NB4 (cell line): Measurements from ENCODE around the gene CDH18.

ENCODE experiments used
- DNase-seq: peaks from one replicate; pipeline ENCODE4 v3.0.0; 2010; ENCODE audit warnings: low read depth
- H3K4me3 ChIP-seq: one replicate; pipeline ENCODE4 v1.5.1; 2011; ENCODE audit warnings: mild to moderate bottlenecking, low read depth, low read length, moderate library complexity
- CTCF ChIP-seq: IDR thresholded peaks from one replicate; pipeline ENCODE4 v1.5.1; 2012; ENCODE audit warnings: low read depth, low read length
- MYC ChIP-seq: IDR thresholded peaks from 2 replicates; pipeline ENCODE4 v1.6.1; 2011; ENCODE audit warnings: low read depth, low read length
- POLR2A ChIP-seq: IDR thresholded peaks from 2 replicates; pipeline ENCODE4 v1.6.1; 2011; ENCODE audit warnings: mild to moderate bottlenecking; ENCODE audit not compliant: insufficient read length; ENCODE audit errors: extremely low read depth
- TF ChIP-seq, protein P1 (sequence below): IDR thresholded peaks from 2 replicates; pipeline ENCODE4 v1.6.1; 2011; ENCODE audit warnings: low read depth, low read length

Gene CDH18

DNA sequence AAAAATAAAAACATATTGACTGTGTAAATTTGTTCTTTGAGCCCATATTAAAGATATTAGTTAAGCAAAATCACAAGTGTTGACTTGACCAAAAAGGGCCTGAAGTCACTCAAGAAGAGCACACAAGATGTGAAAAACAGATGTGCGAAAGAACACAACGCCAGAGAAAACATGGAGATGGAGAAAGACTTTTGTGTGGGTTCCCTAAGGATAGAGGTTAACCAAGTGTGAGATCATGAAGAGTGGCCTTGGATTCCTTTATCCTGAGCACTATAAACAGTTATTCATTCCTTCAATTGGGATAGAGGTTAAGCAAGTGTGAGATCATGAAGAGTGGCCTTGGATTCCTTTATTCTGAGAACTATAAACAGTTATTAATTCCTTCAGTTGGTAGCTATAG lies 361.8 kb downstream of the CDH18 start:
- no peak for DNase-seq
- no peak for TF ChIP-seq MYC
- TF ChIP-seq, protein P1, sequence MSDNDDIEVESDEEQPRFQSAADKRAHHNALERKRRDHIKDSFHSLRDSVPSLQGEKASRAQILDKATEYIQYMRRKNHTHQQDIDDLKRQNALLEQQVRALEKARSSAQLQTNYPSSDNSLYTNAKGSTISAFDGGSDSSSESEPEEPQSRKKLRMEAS, result no peak
- no peak for TF ChIP-seq CTCF

GRCh38 chr5:19625562-19625961 lies 362.4 kb downstream of the CDH18 start:
- H3K4me3 ChIP-seq, result no peak overlapping the region
- no peak for DNase-seq
- TF ChIP-seq, protein P1, result no peak
- TF ChIP-seq MYC, result no peak
- TF ChIP-seq CTCF, result no peak
- TF ChIP-seq POLR2A, result no peak

More for the DNA sequence above, 361.8 kb downstream of the CDH18 start:
- no peak overlapping the region for H3K4me3 ChIP-seq

GRCh38 chr5:19619571-19619970 lies 368.4 kb downstream of the CDH18 start:
- no peak overlapping the region for H3K4me3 ChIP-seq

GRCh38 chr5:19616701-19617215 lies 371.2 kb downstream of the CDH18 start:
- H3K4me3 ChIP-seq, result no peak overlapping the region
- TF ChIP-seq POLR2A (no peak), MYC (no peak), CTCF (no peak)
- TF ChIP-seq, protein P1, result no peak
- no peak for DNase-seq

More at GRCh38 chr5:19619571-19619970, 368.4 kb downstream of the CDH18 start:
- DNase-seq, result no peak
- TF ChIP-seq, protein P1, result no peak
- TF ChIP-seq POLR2A, result no peak
- no peak for TF ChIP-seq MYC
- no peak for TF ChIP-seq CTCF

DNA sequence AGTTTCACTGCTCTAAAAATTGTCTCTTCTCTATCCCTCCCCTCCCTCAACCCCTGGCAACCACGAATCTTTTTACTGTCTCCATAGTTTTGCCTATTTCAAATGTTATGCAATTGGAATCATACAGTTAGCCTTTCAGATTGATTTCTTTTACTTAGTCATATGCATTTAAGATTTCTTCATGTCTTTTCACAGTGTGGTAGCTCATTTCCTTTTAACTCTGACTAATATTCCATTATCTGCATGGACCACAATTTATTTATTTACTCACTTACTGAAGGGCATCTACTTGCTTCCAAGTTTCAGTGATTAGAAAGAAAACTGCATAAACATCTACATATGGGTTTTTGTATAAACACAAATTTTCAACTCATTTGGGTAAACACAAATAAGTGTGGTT lies 372.3 kb downstream of the CDH18 start:
- no peak for DNase-seq
- TF ChIP-seq, protein P1, result no peak

GRCh38 chr5:19615071-19615470 lies 372.9 kb downstream of the CDH18 start:
- TF ChIP-seq MYC (no peak), POLR2A (no peak), CTCF (no peak)
- TF ChIP-seq, protein P1, result no peak
- no peak overlapping the region for H3K4me3 ChIP-seq
- DNase-seq, result no peak

More for the DNA sequence above, 372.3 kb downstream of the CDH18 start:
- H3K4me3 ChIP-seq, result no peak overlapping the region
